Urothelium cell line (cell line): ENCODE measurements around the gene CYP4Z1.
"Not testable (repeated sequence)": the region's sequence is repeated elsewhere in the genome, so short reads cannot be mapped to it uniquely, and the experiment has no call there.

ENCODE experiments used
- DNase-seq: peaks from one replicate; pipeline ENCODE4 v3.0.0; 2011; ENCODE audit warnings: low spot score, mixed read lengths
- FAIRE-seq: peaks from 2 replicates; lab custom pipeline; 2011; peaks lifted over from hg19 to GRCh38; lab: Jason Lieb, UNC

CYP4Z1 gene

DNA sequence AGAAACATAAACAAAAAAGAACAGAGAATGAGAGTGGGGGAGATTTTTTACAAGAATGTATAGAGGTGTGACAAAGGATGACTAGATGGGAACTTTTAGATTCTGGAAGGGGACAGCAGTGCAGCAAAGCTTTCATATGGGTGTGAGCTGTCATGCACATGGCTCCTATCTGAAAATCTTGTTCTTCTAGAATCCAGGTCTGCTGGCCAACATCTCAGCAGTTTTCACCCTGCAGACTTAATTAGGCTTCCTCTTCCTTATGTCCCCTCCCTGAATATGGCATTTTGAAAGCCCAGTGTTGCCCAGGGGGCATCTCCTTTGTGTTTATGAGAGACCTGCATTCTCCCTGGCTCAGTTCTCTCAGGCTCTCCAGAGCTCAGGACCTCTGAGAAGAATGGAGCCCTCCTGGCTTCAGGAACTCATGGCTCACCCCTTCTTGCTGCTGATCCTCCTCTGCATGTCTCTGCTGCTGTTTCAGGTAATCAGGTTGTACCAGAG lies at the start of gene CYP4Z1:
Gene CYP4Z1, plus strand, starts transcription at position 135 of the 498 bp plus-strand sequence. Its CDS starts 260 bp downstream, at position 395.
- DNase-seq = no peak

DNA sequence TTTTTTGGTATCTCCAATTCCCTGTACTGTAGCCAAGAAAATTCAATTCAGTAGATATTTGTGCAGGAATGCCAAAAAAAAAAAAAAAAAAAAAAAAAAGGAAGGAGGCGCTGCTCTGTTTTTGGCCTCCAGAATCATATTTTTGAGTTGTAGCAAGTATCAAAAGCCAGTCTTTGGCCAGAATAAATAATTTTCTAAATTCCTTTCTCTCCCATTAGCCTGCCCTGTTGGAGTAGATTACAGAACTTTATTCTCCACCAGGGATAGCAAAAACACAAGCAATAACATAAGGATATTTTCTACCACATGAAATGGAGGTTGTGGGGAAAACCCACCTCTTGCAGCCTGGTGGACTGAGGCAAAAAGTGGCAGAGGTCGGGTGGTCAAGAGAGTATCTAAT lies 46.0 kb upstream of the CYP4Z1 start:
- DNase-seq (no peak), FAIRE-seq (no peak)

More for the DNA sequence above, at the start of gene CYP4Z1:
- FAIRE-seq = no peak

DNA sequence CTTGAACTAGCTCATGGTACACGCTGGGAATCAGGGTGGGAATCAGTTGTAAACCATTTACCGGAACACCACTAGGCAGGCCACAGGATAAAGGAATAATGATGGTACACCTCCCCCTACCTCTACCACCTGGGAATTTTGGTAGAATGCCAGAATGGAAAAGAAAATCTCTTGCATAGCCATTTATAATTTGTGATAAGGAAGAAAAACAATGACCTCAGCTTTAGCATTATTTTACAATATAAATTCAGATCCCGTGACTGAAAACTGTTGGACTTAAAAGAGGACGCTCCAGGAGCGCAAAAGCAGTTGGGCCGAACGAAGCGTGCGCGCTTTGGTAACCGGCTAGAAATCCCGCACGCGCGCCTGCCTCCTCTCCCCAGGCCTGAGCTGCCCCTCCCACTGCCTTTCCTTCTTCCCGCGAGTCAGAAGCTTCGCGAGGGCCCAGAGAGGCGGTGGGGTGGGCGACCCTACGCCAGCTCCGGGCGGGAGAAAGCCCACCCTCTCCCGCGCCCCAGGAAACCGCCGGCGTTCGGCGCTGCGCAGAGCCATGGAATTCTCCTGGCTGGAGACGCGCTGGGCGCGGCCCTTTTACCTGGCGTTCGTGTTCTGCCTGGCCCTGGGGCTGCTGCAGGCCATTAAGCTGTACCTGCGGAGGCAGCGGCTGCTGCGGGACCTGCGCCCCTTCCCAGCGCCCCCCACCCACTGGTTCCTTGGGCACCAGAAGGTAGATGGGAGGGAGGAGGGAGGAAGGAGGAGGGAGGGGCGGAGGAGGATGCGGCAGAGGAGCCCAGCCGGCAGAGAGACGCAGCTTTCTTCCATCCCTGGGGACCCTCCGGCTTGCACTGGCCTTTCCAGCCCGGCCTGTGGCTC lies 43.5 kb upstream of the CYP4Z1 start, which contains the start of gene CYP4X1:
Gene CYP4X1, plus strand, starts transcription at position 402 of the 873 bp plus-strand sequence. Its CDS starts 149 bp downstream, at position 551.
- DNase-seq (no peak), FAIRE-seq (no peak)

DNA sequence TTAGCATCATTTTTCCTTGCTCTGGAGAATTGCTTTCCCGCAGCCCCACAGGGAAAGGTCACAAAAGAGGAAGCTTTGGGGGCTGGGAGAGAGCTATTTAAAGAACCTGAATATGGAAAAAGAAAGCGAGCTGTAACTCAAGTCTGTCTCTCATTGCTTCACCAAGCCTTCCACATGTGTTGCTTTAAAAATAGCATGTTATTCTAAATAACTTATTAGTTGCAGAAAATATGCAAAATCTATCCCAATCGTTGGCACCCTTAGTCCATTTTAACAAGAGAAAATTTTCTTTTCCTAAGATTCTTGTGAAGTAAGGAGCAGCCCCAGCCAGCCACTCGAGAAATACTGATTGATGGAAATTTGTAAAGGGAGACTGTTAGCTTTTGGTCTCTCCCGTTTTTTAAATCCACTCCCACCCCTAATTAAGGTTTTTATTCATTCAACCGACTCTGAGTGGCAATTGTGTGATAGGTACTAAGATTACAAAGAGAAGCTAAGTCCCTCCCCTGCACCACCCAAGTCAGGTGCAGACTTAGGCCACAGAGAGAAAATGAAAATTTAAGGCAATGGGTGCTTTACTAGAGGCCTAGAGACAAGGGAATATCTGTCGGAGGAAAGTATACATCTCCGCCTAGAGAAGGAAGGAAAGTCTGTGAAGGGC lies 42.8 kb upstream of the CYP4Z1 start:
- FAIRE-seq (no peak), DNase-seq (no peak)

DNA sequence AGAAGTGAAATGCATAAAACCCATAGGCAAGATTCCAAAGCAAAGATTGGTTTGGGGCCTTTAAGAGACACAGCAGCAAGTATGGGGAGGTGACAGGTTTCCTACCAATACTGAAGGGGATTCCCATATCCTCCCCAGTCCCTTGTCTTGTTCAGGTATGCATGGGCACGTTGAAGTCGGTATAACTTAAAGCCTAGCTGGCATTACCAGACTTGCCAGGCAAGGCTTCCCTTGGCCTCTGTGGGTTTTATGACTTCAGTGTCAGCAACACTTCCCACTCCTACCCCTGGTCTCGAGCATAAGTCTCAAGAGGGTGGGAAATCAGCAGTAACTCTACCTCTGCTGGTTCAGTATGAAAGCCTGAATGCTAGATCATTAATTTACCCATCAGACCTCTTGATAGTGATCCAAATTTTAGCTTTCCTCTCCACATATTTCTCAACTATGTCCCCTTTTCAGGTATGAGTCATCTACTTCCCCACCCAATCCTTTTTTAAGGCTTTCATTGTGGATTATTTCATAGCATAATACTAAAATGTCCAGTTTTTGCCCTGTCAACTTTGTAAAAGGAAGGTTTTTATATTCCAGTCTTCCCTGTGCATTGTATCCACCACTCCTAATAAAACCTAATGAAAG lies 36.7 kb upstream of the CYP4Z1 start:
- no peak for FAIRE-seq
- no peak for DNase-seq

DNA sequence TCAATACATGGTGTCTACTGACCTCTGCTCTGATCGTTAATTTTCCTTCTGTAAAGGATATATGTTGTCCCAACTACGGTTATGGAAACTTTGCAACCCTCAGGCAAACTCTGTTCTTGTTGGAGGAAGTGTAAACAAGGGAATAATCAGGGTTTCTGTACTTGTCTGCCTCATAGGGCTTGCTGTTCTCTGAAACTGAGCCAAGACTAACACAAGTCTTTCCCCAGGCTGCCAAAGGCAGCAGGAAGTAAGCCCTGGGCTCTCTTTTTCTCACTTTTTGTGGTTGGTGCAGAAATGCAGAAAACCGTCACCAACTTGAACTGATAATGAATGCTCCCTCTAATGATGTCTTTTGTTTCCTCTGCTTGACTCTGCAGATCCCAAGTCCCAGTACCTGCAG lies 36.0 kb upstream of the CYP4Z1 start:
- DNase-seq (peak; percentile 25), FAIRE-seq (no peak)

- DNase-seq (no peak), FAIRE-seq (no peak)
These were observed 35.4 kb upstream of the CYP4Z1 start for GRCh38 chr1:47031585-47031984.

GRCh38 chr1:47036764-47037163 lies 30.3 kb upstream of the CYP4Z1 start:
- DNase-seq (no peak), FAIRE-seq (no peak)

DNA sequence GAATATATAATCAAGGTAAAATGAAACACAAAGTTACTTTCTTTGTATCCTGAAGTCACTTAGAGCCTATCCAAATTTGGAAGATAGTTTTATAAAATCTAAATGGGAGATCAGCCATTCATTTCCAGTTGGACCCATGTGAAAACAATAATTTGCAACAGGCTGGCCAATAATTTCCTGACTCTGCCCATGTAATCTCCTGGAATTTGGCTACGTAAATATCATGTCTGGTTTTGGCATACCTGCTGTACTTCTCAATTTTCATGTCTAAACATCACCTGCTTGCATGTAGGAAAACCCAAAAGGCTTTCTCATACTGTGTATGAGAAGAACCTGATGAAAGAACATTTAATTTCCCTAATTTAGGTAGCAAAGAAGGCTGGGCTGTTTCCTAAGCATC lies 7.7 kb upstream of the CYP4Z1 start:
- FAIRE-seq (no peak), DNase-seq (no peak)

DNA sequence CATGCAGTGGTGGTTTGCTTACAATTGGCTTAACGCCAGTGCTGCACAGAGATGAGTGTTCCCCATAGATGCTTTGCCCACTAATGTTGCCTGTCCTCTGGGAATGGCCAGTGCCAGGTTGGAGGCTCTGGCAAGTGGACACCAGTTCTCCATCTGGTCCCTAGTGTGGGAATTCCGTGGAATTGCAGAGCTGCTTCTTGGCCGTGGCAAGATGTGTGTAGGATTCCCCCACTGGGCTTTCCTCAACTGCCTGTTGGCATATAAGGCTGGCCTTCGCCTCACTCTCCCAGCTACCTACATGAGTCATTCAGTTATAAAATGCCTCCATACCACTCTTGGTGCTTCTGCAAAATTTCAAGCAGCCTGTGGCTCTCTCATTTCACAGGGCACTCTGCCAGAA lies 2.0 kb downstream of the CYP4Z1 start:
- not testable (repeated sequence) for DNase-seq, FAIRE-seq

DNA sequence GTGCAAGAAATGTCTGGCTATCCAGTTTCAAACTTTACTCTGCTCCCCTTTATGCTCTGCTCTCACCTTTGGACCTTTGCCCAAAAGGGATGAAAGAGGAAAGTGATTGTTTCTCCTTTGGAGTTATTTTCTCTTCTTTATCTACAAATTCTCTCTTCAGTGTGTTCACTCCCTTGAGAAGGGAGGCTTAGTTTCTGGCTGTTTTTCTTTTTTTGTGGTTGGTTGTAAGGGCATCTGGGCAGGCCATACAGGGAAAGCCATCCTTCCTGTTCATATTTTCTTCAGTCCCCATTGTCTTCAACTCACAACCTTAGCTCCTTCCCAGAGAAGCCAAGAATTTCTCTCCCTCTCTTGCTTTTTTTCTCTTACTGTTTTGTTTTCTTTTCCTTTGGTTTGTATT lies 2.5 kb downstream of the CYP4Z1 start:
- FAIRE-seq, DNase-seq: not testable (repeated sequence)

- DNase-seq = not testable (repeated sequence)
- peak; percentile 5 for FAIRE-seq
These were observed 22.3 kb downstream of the CYP4Z1 start for GRCh38 chr1:47089356-47089755.

DNA sequence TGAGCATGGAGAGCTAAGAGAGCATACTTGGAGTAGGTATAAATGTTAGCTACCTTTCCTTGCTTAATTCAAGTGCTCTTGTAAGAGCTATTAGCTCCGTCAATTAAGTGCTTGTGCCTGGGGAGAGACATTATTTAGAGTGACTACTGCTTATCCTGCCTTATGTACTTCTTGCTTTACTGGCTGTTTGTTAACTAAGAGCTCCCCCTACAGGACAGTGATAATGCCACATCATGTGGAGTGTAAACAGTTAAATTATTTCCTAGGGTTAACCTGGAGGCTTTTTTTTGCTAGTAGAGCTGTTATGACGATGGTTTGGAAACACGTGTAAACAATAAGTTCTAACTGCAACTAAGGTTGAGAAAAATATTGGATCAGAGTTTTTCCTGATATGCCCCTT lies 24.4 kb downstream of the CYP4Z1 start:
- FAIRE-seq = peak; percentile 30
- not testable (repeated sequence) for DNase-seq

- FAIRE-seq = no peak
These were observed 37.8 kb downstream of the CYP4Z1 start for GRCh38 chr1:47104816-47105215.

GRCh38 chr1:47106792-47107191 lies 39.8 kb downstream of the CYP4Z1 start:
- FAIRE-seq (no peak), DNase-seq (no peak)

More at GRCh38 chr1:47104816-47105215, 37.8 kb downstream of the CYP4Z1 start:
- no peak for DNase-seq

- FAIRE-seq = peak; percentile 94
These were observed 41.0 kb downstream of the CYP4Z1 start for GRCh38 chr1:47107851-47108574.

DNA sequence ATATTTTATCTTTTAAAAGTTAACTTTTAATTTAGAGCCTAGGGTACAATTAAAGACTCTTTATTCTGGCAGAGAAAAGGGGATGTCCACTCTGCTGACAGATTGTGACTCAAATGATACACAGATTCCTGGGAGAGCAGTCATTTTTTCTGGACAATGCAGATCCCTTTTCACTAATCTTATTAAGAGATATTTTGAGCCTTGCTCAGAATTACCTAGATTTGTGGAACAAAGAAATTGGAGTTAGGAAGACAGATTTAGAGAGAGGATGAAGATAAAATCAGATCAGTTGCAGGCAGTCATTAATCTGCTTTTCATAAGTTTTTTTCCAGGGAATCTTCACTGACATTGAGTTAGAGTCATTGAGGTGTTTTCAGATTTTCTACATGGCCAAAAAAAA lies 42.5 kb downstream of the CYP4Z1 start:
- FAIRE-seq, DNase-seq: not testable (repeated sequence)

More at GRCh38 chr1:47107851-47108574, 41.0 kb downstream of the CYP4Z1 start:
- DNase-seq = peak; percentile 19

GRCh38 chr1:47113178-47113577 lies 46.1 kb downstream of the CYP4Z1 start:
- FAIRE-seq (no peak), DNase-seq (no peak)

- FAIRE-seq, DNase-seq: not testable (repeated sequence)
These were observed 54.0 kb downstream of the CYP4Z1 start for GRCh38 chr1:47121039-47121438.

GRCh38 chr1:47124834-47125233 lies 57.8 kb downstream of the CYP4Z1 start:
- not testable (repeated sequence) for FAIRE-seq, DNase-seq
